Muscle layer of colon (tissue), 2 donors: ENCODE results near the gene RAD51B.
A peak's percentile ranks its signal among the peaks of the same experiment; 100 is the strongest.

Source experiments
- H3K27ac ChIP-seq: one replicate; pipeline ENCODE4 v1.7.0; 2013; ENCODE audit warnings: low read depth, mild to moderate bottlenecking, low read length, moderate library complexity
- H3K27me3 ChIP-seq, 2 donors: one replicate each; pipeline ENCODE4 v1.7.0; 2013; ENCODE audit warnings: low read length in 2 of 2, mild to moderate bottlenecking in 2 of 2; ENCODE audit not compliant: insufficient read depth in 2 of 2, control insufficient read depth in 1 of 2
- H3K36me3 ChIP-seq: one replicate; pipeline ENCODE4 v1.7.0; 2013; ENCODE audit warnings: mild to moderate bottlenecking, low read length; ENCODE audit not compliant: insufficient read depth
- H3K4me1 ChIP-seq: one replicate; pipeline ENCODE4 v1.7.0; 2013; ENCODE audit warnings: mild to moderate bottlenecking, low read length; ENCODE audit not compliant: insufficient read depth
- H3K4me3 ChIP-seq, 2 donors: one replicate each; pipeline ENCODE4 v1.7.0; 2013; ENCODE audit warnings: low read length in 2 of 2, low read depth in 1 of 2, mild to moderate bottlenecking in 1 of 2, moderate library complexity in 1 of 2
- H3K9ac ChIP-seq: one replicate; pipeline ENCODE4 v1.7.0; 2013; ENCODE audit warnings: low read length
- H3K9me3 ChIP-seq: one replicate; pipeline ENCODE4 v1.7.0; 2013; ENCODE audit warnings: mild to moderate bottlenecking, low read length
- donor health status: abdominal sarcoma.
- donor health status: Adenocarcinoma of cecum.

RAD51B gene

GRCh38 chr14:67819563-67820421 is at the start of gene RAD51B:
Gene RAD51B (plus strand): TSS chr14:67819779.
- H3K36me3 ChIP-seq = no peaks in the 10 kb centered on the region
- H3K4me1 ChIP-seq = peaks cover 24% of the 10 kb centered on the region
- H3K27ac ChIP-seq = peak within 1 kb of the TSS; percentile 45
- H3K9ac ChIP-seq = peak within 1 kb of the TSS; percentile 82
- H3K4me3 ChIP-seq = peak within 1 kb of the TSS; percentile 92 to 99
- H3K27me3 ChIP-seq = no peaks in the 10 kb centered on the region
- H3K9me3 ChIP-seq = no peaks in the 10 kb centered on the region

- peaks cover 85% of the 10 kb centered on the region for H3K36me3 ChIP-seq
Measured at GRCh38 chr14:67773844-67774377, 45.7 kb upstream of the RAD51B start.

GRCh38 chr14:67776653-67777322 is 42.8 kb upstream of the RAD51B start:
- Histone ChIP-seq H3K27ac (no peak overlapping the region), H3K4me1 (no peaks in the 10 kb centered on the region), H3K9ac (no peak overlapping the region), H3K36me3 (peaks cover 83% of the 10 kb centered on the region), H3K9me3 (no peaks in the 10 kb centered on the region), H3K27me3 (no peaks in the 10 kb centered on the region), H3K4me3 (no peak overlapping the region)

More at GRCh38 chr14:67773844-67774377, 45.7 kb upstream of the RAD51B start:
- Histone ChIP-seq H3K9ac (no peak overlapping the region), H3K27ac (no peak overlapping the region), H3K9me3 (no peaks in the 10 kb centered on the region), H3K27me3 (no peaks in the 10 kb centered on the region), H3K4me1 (no peaks in the 10 kb centered on the region), H3K4me3 (no peak overlapping the region)

- peaks cover 86% of the 10 kb centered on the region for H3K36me3 ChIP-seq
- no peaks in the 10 kb centered on the region for H3K27me3 ChIP-seq
- no peak overlapping the region for H3K9ac ChIP-seq
- no peaks in the 10 kb centered on the region for H3K9me3 ChIP-seq
- no peaks in the 10 kb centered on the region for H3K4me1 ChIP-seq
- H3K4me3 ChIP-seq = no peak overlapping the region
- H3K27ac ChIP-seq = no peak overlapping the region
Measured at GRCh38 chr14:67778792-67779191, 40.8 kb upstream of the RAD51B start.

- no peak overlapping the region for H3K4me3 ChIP-seq
- H3K9me3 ChIP-seq = no peaks in the 10 kb centered on the region
- no peaks in the 10 kb centered on the region for H3K4me1 ChIP-seq
- H3K27me3 ChIP-seq = no peaks in the 10 kb centered on the region
- no peak overlapping the region for H3K9ac ChIP-seq
- H3K27ac ChIP-seq = no peak overlapping the region
- H3K36me3 ChIP-seq = peaks cover 86% of the 10 kb centered on the region
Measured at GRCh38 chr14:67782090-67782489, 37.5 kb upstream of the RAD51B start.

GRCh38 chr14:67784244-67784823 is 35.2 kb upstream of the RAD51B start:
- Histone ChIP-seq H3K27me3 (no peaks in the 10 kb centered on the region), H3K9me3 (no peaks in the 10 kb centered on the region), H3K36me3 (peaks cover 95% of the 10 kb centered on the region), H3K4me3 (no peak overlapping the region), H3K27ac (no peak overlapping the region), H3K4me1 (no peaks in the 10 kb centered on the region), H3K9ac (no peak overlapping the region)

- Histone ChIP-seq H3K9ac (no peak overlapping the region), H3K27me3 (no peaks in the 10 kb centered on the region), H3K4me1 (no peaks in the 10 kb centered on the region), H3K27ac (no peak overlapping the region), H3K9me3 (no peaks in the 10 kb centered on the region), H3K36me3 (peaks cover 96% of the 10 kb centered on the region), H3K4me3 (no peak overlapping the region)
Measured at GRCh38 chr14:67785270-67786109, 34.1 kb upstream of the RAD51B start.

GRCh38 chr14:67787673-67788072 is 31.9 kb upstream of the RAD51B start:
- no peak overlapping the region for H3K4me3 ChIP-seq
- H3K36me3 ChIP-seq = peaks cover 77% of the 10 kb centered on the region
- H3K4me1 ChIP-seq = no peaks in the 10 kb centered on the region
- no peak overlapping the region for H3K9ac ChIP-seq
- no peak overlapping the region for H3K27ac ChIP-seq
- no peaks in the 10 kb centered on the region for H3K27me3 ChIP-seq
- H3K9me3 ChIP-seq = no peaks in the 10 kb centered on the region

- Histone ChIP-seq H3K4me1 (no peaks in the 10 kb centered on the region), H3K27ac (no peak overlapping the region), H3K36me3 (peaks cover 66% of the 10 kb centered on the region), H3K9me3 (no peaks in the 10 kb centered on the region), H3K4me3 (peak overlapping the region in 1 of 2 donors; percentile 14), H3K27me3 (no peaks in the 10 kb centered on the region), H3K9ac (no peak overlapping the region)
Measured at GRCh38 chr14:67798731-67799130, 20.8 kb upstream of the RAD51B start.

GRCh38 chr14:67800743-67801142 is 18.8 kb upstream of the RAD51B start:
- H3K9me3 ChIP-seq = no peaks in the 10 kb centered on the region
- no peaks in the 10 kb centered on the region for H3K27me3 ChIP-seq
- H3K9ac ChIP-seq = no peak overlapping the region
- H3K36me3 ChIP-seq = peaks cover 69% of the 10 kb centered on the region
- H3K4me3 ChIP-seq = no peak overlapping the region
- no peak overlapping the region for H3K27ac ChIP-seq
- no peaks in the 10 kb centered on the region for H3K4me1 ChIP-seq

- H3K9me3 ChIP-seq = no peaks in the 10 kb centered on the region
- H3K27ac ChIP-seq = no peak overlapping the region
- H3K4me1 ChIP-seq = no peaks in the 10 kb centered on the region
- H3K4me3 ChIP-seq = no peak overlapping the region
- H3K9ac ChIP-seq = no peak overlapping the region
- H3K27me3 ChIP-seq = no peaks in the 10 kb centered on the region
- H3K36me3 ChIP-seq = peaks cover 82% of the 10 kb centered on the region
Measured at GRCh38 chr14:67806246-67806645, 13.3 kb upstream of the RAD51B start.
